ENCODE data around the gene EFCAB5.
"Not testable (repeated sequence)": the region's sequence is repeated elsewhere in the genome, so short reads cannot be mapped to it uniquely, and the experiment has no call there.

EFCAB5 gene

DNA sequence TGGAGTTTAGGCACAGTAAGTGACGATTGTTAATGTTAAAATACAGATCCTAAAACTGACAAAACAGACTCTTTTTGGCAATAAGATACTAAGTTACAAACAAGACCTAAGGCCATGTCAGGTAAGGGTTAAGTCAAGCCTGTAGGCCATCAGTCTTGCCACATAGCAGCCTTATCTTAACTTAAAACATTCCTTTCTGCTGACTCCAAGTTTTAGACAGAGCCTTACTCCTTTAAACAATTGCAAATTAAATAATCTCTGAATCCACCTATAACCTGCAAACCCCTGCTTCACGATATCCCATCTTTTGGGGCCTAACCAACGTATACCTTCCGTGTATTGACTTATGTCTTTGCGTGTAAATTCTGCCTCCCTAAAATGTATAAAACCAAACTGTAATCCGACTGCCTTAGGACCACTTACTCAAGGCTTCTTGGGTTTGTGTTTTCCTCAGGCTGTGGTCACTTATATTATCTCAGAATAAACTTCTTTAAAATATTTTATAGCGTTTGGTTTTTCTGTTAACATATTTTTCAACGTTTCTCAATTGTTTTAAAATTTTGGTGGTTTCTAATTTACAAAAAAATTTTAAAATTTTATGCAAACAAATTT lies 64.4 kb downstream of the EFCAB5 start:
- DNase-seq (ENCODE audit: low read depth): no peak

GRCh38 chr17:30011934-30012333 lies 70.5 kb downstream of the EFCAB5 start:
- DNase-seq (ENCODE audit: low read depth): not testable (repeated sequence)

DNA sequence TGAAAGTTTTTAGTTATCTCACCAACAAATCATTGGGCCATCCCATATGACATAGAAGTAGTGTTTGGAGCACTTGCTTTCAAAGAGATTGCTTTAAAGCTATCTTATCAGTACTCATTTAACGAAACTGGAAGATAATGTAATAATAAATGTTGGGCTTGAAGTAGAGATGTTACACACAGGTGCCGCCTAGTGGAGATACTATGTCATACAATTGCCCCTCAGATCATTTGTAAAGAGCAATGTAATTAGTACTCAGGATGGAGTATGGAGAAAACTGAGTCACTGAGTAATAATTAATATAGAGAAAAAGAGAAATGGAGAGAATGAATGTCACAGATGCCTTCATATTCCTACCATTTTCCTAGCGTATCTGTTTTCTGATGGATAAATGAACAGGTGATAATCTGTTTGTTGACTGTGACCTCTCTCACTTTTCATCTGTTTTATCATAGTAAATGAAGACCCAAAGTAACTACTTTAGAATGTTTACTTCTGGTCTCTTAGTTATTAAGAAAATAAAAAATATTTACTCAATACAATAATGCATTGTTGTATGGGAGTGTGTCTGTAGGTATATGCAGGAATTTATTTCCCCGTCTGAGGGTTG lies 80.4 kb downstream of the EFCAB5 start:
- DNase-seq (ENCODE audit: low read depth): no peak

DNA sequence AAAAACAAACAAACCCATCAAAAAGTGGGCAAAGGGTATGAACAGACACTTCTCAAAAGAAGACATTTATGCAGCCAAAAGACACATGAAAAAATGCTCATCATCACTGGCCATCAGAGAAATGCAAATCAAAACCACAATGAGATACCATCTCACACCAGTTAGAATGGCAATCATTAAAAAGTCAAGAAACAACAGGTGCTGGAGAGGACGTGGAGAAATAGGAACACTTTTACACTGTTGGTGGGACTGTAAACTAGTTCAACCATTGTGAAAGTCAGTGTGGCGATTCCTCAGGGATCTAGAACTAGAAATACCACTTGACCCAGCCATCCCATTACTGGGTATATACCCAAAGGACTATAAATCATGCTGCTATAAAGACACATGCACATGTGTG lies 83.9 kb downstream of the EFCAB5 start:
- DNase-seq (ENCODE audit: low read depth): not testable (repeated sequence)

- no peak for DNase-seq (ENCODE audit: low read depth)
Observed at GRCh38 chr17:30027676-30028075, 86.2 kb downstream of the EFCAB5 start.

GRCh38 chr17:30031214-30031869 lies 89.9 kb downstream of the EFCAB5 start:
- no peak for DNase-seq (ENCODE audit: low read depth)

DNA sequence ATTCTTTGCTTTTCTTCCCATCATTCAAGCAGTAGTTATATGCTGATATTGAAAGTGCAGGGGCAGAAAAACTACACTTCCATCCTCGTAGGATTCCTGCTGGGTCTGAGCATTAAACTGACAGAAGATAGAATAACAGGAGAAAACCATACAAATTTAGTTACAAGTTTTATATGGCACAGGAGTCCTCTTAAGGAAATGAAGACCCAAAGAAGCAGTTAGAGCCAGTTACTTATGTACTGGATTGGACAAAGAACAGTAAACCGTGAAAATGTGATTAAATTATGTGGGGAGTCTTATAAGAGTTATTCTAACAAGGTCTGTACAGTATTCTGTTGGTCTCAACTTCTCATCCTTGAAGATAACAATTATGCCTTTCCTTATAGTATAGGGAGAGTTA lies 93.9 kb downstream of the EFCAB5 start:
- DNase-seq (ENCODE audit: low read depth): no peak

DNA sequence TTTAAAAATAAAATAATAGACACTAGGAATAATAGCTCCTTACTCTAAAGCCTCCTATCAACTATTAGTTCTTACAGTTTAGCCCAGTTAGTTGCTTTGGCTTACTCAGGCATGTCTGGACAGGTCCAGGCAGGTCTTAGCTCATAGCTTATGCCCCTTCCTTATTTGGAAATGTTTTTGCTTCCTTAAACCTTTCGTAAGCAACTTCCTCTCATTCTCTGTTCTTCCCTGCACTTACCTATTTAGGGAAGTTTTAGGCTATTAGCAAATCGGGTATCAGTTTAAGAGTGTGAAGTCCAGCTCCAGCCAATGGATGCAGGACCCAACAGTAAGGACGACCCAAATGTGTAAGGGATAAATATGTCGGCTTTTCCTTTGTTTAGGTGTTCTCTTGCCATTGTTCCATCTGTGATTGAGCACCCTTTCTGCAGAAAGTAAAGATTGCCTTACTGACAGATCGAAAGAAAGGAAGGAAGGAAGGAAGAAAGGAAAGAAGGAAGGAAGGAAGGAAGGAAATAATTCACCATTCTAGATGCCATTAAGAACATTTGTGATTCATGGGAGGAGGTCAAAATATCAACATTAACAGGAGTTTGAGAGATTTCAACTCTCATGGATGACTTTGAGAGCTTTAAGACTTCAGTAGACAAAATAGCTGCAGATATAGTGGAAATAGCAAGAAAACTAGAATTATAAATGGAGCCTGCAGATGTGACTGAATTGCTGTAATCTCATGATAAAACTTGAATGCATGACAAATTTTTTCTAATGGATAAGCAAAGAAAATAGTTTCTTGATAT lies 99.5 kb downstream of the EFCAB5 start:
- DNase-seq (ENCODE audit: low read depth): not testable (repeated sequence)

- no peak for DNase-seq (ENCODE audit: low read depth)
Observed at GRCh38 chr17:30041551-30041950, 100.1 kb downstream of the EFCAB5 start.

DNA sequence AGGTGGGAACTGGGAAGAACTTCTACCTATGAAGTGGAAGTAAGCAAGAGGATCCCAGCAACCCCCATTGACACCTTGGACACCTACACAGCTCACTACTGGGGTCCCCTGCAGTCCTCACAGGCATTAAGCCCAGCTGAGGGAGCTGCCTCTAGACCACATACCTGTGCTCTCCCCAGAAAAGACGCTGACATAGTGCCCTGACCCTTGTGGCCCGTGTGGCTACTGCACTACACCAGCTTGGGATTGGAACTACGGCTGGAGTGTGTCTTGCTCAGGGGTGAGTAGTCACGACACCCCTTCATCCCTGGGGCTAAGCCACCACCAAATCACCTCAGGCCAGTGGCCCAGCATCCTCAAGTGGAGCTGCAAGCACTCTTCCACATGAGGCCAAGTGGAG lies 120.9 kb downstream of the EFCAB5 start:
- no peak for DNase-seq (ENCODE audit: low read depth)

GRCh38 chr17:30064738-30065137 lies 123.3 kb downstream of the EFCAB5 start:
- DNase-seq (ENCODE audit: low read depth): no peak

DNA sequence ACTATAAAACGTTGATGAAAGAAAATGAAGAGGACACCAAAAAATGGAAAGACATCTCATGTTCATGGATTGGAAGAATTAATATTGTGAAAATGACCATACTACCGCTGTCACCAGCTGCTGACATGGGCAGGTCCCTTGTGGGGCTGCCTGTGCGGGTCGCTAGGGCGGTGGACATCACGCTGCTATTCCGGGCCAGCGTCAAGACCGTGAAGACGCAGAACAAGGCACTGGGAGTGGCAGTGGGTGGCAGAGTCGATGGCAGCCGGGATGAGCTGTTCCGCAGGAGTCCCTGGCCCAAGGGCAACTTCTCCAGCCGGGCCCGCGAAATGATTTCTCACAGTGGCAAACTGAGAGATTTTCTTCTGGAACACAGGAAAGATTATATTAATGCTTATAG lies 127.0 kb downstream of the EFCAB5 start:
- no peak for DNase-seq (ENCODE audit: low read depth)

GRCh38 chr17:30074254-30074653 lies 132.8 kb downstream of the EFCAB5 start:
- DNase-seq (ENCODE audit: low read depth): no peak

GRCh38 chr17:30074730-30075129 lies 133.3 kb downstream of the EFCAB5 start:
- DNase-seq (ENCODE audit: low read depth): no peak

GRCh38 chr17:30082773-30083172 lies 141.3 kb downstream of the EFCAB5 start:
- no peak for DNase-seq (ENCODE audit: low read depth)

- DNase-seq (ENCODE audit: low read depth): no peak
Observed at GRCh38 chr17:30084788-30085187, 143.4 kb downstream of the EFCAB5 start.

DNA sequence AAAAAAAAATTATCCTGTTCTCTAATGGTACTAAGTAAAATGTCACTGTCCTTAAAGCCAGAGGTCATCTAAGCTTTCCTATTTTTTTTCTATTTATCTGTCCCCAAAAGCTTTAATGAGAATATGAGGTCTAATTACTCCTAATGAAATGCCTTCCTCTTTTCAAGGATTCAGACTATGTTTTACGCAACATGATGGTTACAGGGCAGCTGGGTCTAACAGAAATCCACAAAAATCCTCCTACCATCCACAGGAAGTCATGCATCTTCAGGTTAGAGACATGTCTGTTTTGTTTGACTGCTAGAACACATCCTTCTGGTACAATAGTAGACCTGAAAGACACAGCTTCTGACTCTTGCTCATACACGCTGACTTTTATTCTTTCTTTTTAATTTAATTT lies 145.5 kb downstream of the EFCAB5 start:
- no peak for DNase-seq (ENCODE audit: low read depth)

- DNase-seq (ENCODE audit: low read depth): not testable (repeated sequence)
Observed at GRCh38 chr17:30087431-30087830, 146.0 kb downstream of the EFCAB5 start.

GRCh38 chr17:30091121-30091670 lies 149.8 kb downstream of the EFCAB5 start:
- DNase-seq (ENCODE audit: low read depth): no peak

DNA sequence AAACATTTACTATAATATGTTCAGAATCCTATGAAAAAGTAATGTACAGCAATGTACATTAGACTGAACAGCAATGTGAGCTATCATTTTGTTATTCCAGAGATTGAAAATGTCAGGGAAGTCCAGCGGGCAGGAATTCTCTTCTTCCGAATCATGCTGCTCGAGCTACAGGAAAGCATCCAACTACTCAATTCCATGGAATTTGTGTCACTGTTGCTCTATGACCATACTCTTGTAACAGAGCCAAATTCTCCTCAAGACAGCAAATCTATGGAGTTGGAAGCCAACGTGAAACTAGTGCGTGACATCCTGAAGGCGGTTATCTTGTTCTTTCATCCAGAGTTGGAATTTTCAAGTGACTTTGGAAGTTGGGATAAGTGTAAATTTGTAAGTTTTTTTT lies 150.3 kb downstream of the EFCAB5 start:
- peak; percentile 89 for DNase-seq (ENCODE audit: low read depth)

DNA sequence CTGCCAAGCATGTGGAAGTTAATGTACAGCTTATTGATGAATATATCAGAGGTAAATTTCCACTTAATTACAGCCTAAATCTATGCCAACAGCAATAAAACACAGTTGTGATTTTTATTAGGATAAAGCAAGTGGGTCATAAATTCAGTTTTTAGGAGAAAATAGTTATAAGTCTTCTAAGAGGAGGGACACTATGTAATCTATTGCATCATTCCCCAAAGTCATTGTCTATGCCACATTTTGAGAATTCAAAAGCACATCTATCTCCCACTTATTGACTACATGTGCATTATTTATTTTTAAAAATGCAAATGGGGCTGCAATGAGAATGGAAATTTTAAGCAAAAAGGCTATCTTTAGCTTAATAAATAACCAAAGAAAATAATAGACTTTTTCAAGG lies 151.5 kb downstream of the EFCAB5 start:
- no peak for DNase-seq (ENCODE audit: low read depth)

DNA sequence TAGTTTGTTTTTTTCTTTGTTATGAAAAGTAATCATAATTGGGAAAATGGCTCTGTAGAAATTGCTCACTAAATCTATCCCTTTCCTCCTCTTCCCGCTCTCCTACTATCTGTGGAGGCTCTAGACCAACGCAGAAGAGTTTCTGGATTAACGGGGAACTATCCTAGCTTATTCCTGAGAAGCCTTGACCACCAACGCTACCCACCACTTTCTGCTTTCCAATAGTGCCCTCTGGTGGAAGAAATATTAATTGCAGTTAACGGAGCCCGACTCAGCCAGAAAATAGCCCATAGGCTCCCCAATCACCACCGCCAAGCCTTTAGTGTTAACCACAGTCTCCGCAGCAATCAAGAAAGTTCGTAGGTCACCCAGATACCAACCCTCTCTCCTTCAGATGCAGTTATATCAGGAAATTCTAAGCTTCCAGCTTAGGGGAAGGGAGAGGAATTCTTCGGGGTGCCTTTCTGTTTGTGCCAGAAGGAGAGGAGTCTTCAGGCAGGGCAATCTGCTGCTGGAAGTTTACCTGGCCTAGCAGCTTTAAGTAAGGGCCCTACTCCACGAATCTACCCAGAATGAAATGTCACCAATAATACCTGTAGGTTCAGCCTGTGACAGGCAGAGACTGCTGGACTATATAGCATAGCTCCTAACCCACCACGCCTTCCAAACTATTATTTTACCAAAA lies 152.2 kb downstream of the EFCAB5 start:
- DNase-seq (ENCODE audit: low read depth): no peak

All from HS-5 (cell line).